CD14-positive monocyte (primary cell): ENCODE measurements around the gene AHCTF1. TPM values are rescaled to one million over a fixed set of nuclear protein-coding genes. Genes with fewer than 3 reads are reported as not detected.

Experiments used
- DNase-seq, 3 donors: peaks; one replicate each; pipeline ENCODE4 v3.0.0-alpha.2; 2011 to 2022
- H2AFZ ChIP-seq: 2 replicates; pipeline ENCODE4 v1.6.0; 2012; ENCODE audit warnings: mild to moderate bottlenecking, low read depth, low read length, inconsistent platforms; ENCODE audit not compliant: insufficient read depth, poor library complexity, severe bottlenecking
- H3K27ac ChIP-seq, 2 donors: 1 replicate in 1 of 2; 2 replicates in 1 of 2; pipeline ENCODE4 v1.5.1; 2012 to 2013; ENCODE audit warnings: low read length in 2 of 2, control low read depth in 1 of 2, inconsistent platforms in 1 of 2, low read depth in 1 of 2, mild to moderate bottlenecking in 1 of 2
- H3K27me3 ChIP-seq, 2 donors: one replicate each; pipeline versions ENCODE4 v1.6.0 to v1.6.1; 2011 to 2013; ENCODE audit warnings: low read length in 2 of 2; ENCODE audit not compliant: control insufficient read depth in 2 of 2, insufficient read depth in 2 of 2
- H3K36me3 ChIP-seq, 2 donors: replicated peaks in 1 of 2; 1 replicate in 1 of 2; 2 replicates in 1 of 2; pipeline versions ENCODE4 v1.5.1 to v1.6.1; 2012 to 2013; ENCODE audit warnings: low read length in 2 of 2, control low read depth in 1 of 2, inconsistent platforms in 1 of 2, mild to moderate bottlenecking in 1 of 2; ENCODE audit not compliant: insufficient read depth in 2 of 2, control insufficient read depth in 1 of 2
- H3K4me1 ChIP-seq, 2 donors: 1 replicate in 1 of 2; 2 replicates in 1 of 2; pipeline versions ENCODE4 v1.5.1 to v1.6.1; 2012 to 2013; ENCODE audit warnings: low read length in 2 of 2, control low read depth in 1 of 2, inconsistent platforms in 1 of 2, mild to moderate bottlenecking in 1 of 2, moderate library complexity in 1 of 2; ENCODE audit not compliant: insufficient read depth in 2 of 2, control insufficient read depth in 1 of 2
- H3K4me2 ChIP-seq: replicated peaks from 2 replicates; pipeline ENCODE3; 2012; ENCODE audit warnings: low read length, moderate library complexity, mild to moderate bottlenecking; ENCODE audit not compliant: poor library complexity, severe bottlenecking; ENCODE audit errors: extremely low read depth
- H3K4me3 ChIP-seq, 3 experiments: fragments of 200-600 bp in 1 of 3; sonication (generic) in 1 of 3; replicated peaks in 1 of 3; 1 replicate in 2 of 3; 2 replicates in 1 of 3; pipeline ENCODE4 v1.5.1; 2011 to 2013; ENCODE audit warnings: low read length in 3 of 3, mild to moderate bottlenecking in 3 of 3, control low read depth in 2 of 3, low read depth in 2 of 3, inconsistent platforms in 1 of 3, moderate library complexity in 1 of 3
- H3K79me2 ChIP-seq: 2 replicates; pipeline ENCODE4 v1.6.0; 2012; ENCODE audit warnings: mild to moderate bottlenecking, control low read depth, inconsistent platforms, low read length, moderate library complexity; ENCODE audit not compliant: insufficient read depth
- H3K9ac ChIP-seq: 2 replicates; pipeline ENCODE4 v1.6.0; 2017; ENCODE audit warnings: low read length, mild to moderate bottlenecking; ENCODE audit not compliant: insufficient read depth, poor library complexity, severe bottlenecking
- H3K9me3 ChIP-seq, 2 donors: replicated peaks in 1 of 2; 1 replicate in 1 of 2; 2 replicates in 1 of 2; pipeline versions ENCODE4 v1.5.1 to v1.6.1; 2012 to 2013; ENCODE audit warnings: low read length in 2 of 2, control low read depth in 1 of 2; ENCODE audit not compliant: control insufficient read depth in 1 of 2, insufficient read depth in 1 of 2
- H4K20me1 ChIP-seq: 2 replicates; pipeline ENCODE4 v1.6.0; 2012; ENCODE audit warnings: mild to moderate bottlenecking, low read length, control low read depth, moderate library complexity; ENCODE audit not compliant: insufficient read depth
- H3K27ac Mint-ChIP-seq, 7 donors: one replicate each; pipeline ENCODE4 v1.8.0; 2020; ENCODE audit warnings: mild to moderate bottlenecking in 7 of 7, mixed read lengths in 7 of 7, moderate library complexity in 6 of 7, inconsistent platforms in 2 of 7
- H3K27me3 Mint-ChIP-seq, 3 donors: one replicate each; pipeline ENCODE4 v1.8.0; 2021 to 2022; ENCODE audit warnings: low read depth in 3 of 3, mild to moderate bottlenecking in 3 of 3, mixed read lengths in 3 of 3, moderate library complexity in 3 of 3, inconsistent platforms in 1 of 3
- H3K36me3 Mint-ChIP-seq, 2 donors: one replicate each; pipeline ENCODE4 v1.8.0; 2020; ENCODE audit warnings: mixed read lengths in 2 of 2, inconsistent platforms in 1 of 2, mild to moderate bottlenecking in 1 of 2
- H3K4me1 Mint-ChIP-seq: one replicate; pipeline ENCODE4 v1.8.0; 2020; ENCODE audit warnings: mild to moderate bottlenecking, mixed read lengths
- H3K4me3 Mint-ChIP-seq, 2 donors: one replicate each; pipeline ENCODE4 v1.8.0; 2020; ENCODE audit warnings: mild to moderate bottlenecking in 2 of 2, mixed read lengths in 2 of 2, moderate library complexity in 1 of 2
- H3K9me3 Mint-ChIP-seq, 7 donors: one replicate each; pipeline ENCODE4 v1.8.0; 2020 to 2022; ENCODE audit warnings: mixed read lengths in 7 of 7, mild to moderate bottlenecking in 6 of 7, moderate library complexity in 6 of 7, inconsistent platforms in 2 of 7
- CTCF ChIP-seq: fragments of 200-600 bp; IDR thresholded peaks from one replicate; pipeline ENCODE4 v1.8.0; 2022; ENCODE audit warnings: antibody characterized with exemption, mild to moderate bottlenecking
- WGBS: methylation state at CpG from one replicate; pipeline ENCODE4 v1.1.5; 2013; ENCODE audit warnings: missing lambda C conversion rate; ENCODE audit not compliant: insufficient coverage; 5-methylcytosine and 5-hydroxymethylcytosine counted together
- intact Hi-C, 2 donors: fragments of 100-400 bp; cut with micrococcal nuclease; formaldehyde crosslinking; loops; one replicate each; pipeline versions ENCODE4 v1.15.0 to v1.15.1; 2023
- polyA plus RNA-seq, 3 donors: library from polyadenylated mRNA; depleted of rRNA in 1 of 3; unstranded in 2 of 3; stranded (reverse) in 1 of 3; fragments of 300-500 nt in 2 of 3; fragments of >200 nt in 1 of 3; fragmentation: Illumina TruSeq in 2 of 3; gene quantifications; 1 replicate in 2 of 3; 2 replicates in 1 of 3; pipeline ENCODE4 v1.2.3, GENCODE V29; 2012 to 2021

The AHCTF1 gene
- polyA plus RNA-seq, 3 donors: 2.4 to 8.8 (median 5.4) TPM

- Histone ChIP-seq H3K9ac (no peak overlapping the region), H3K27me3 (no peaks in the 10 kb centered on the region), H3K79me2 (no peaks in the 10 kb centered on the region), H3K4me2 (no peak overlapping the region), H4K20me1 (no peaks in the 10 kb centered on the region), H3K9me3 (peaks cover 14 to 18% of the 10 kb centered on the region in 2 donors), H3K36me3 (no peaks in the 10 kb centered on the region), H3K27ac (no peak overlapping the region), H3K4me3 (no peak overlapping the region), H2AFZ (no peak overlapping the region), H3K4me1 (peaks cover 3 to 8% of the 10 kb centered on the region in 2 donors)
- Mint-ChIP-seq H3K36me3 (peaks cover 0 to 4% of the 10 kb centered on the region in 2 donors), H3K27me3 (peaks cover 0 to 3% (median 0%) of the 10 kb centered on the region in 3 donors), H3K4me1 (peaks cover 11% of the 10 kb centered on the region), H3K4me3 (no peak overlapping the region), H3K27ac (no peak overlapping the region), H3K9me3 (peaks cover 13 to 28% (median 19%) of the 10 kb centered on the region in 7 donors)
- no peak for TF ChIP-seq CTCF
- intact Hi-C loops: no loop called here
- DNase-seq: no peak
- WGBS: 90% methylated on average over 2 of the region's 4 CpGs
Measured at GRCh38 chr1:246828818-246829217, 102.9 kb downstream of the AHCTF1 start.

- Histone ChIP-seq H3K9me3 (peaks cover 14 to 18% of the 10 kb centered on the region in 2 donors), H3K4me2 (no peak overlapping the region), H3K4me1 (no peaks in the 10 kb centered on the region), H3K27me3 (no peaks in the 10 kb centered on the region), H3K9ac (no peak overlapping the region), H3K79me2 (no peaks in the 10 kb centered on the region), H3K36me3 (no peaks in the 10 kb centered on the region), H4K20me1 (no peaks in the 10 kb centered on the region), H2AFZ (no peak overlapping the region), H3K4me3 (no peak overlapping the region), H3K27ac (no peak overlapping the region)
- peaks cover 0 to 5% (median 0%) of the 10 kb centered on the region in 3 donors for H3K27me3 Mint-ChIP-seq
- H3K36me3 Mint-ChIP-seq: peaks cover 0 to 4% of the 10 kb centered on the region in 2 donors
- TF ChIP-seq CTCF: no peak
- no peak overlapping the region for H3K4me3 Mint-ChIP-seq
- H3K4me1 Mint-ChIP-seq: peaks cover 7% of the 10 kb centered on the region
- no peak overlapping the region for H3K27ac Mint-ChIP-seq
- 100% methylated on average over 1 of the region's 5 CpGs for WGBS
- intact Hi-C loops: no loop called here
- no peak for DNase-seq
- H3K9me3 Mint-ChIP-seq: peaks cover 13 to 28% (median 18%) of the 10 kb centered on the region in 7 donors
Measured at GRCh38 chr1:246827396-246827795, 104.4 kb downstream of the AHCTF1 start.
